Fibroblast of skin of scalp (primary cell): ENCODE data around the gene COX6A2. TPM values are rescaled to one million over a fixed set of nuclear protein-coding genes. Genes with fewer than 3 reads are reported as not detected.

ENCODE experiments used
- DNase-seq: peaks from one replicate; pipeline ENCODE4 v3.0.0-alpha.2; 2013
- polyA plus RNA-seq, 2 experiments: library from polyadenylated mRNA; unstranded; fragments of 120-200 nt; gene quantifications; one replicate each; pipeline ENCODE4 v1.2.1, GENCODE V29; 2013; ENCODE audit not compliant: insufficient read length in 2 of 2

COX6A2 gene
- 0.71 TPM for polyA plus RNA-seq (2013, experiment 1 of 2; ENCODE audit: insufficient read length)
- 14.6 TPM for polyA plus RNA-seq (2013, experiment 2 of 2; ENCODE audit: insufficient read length)

DNA sequence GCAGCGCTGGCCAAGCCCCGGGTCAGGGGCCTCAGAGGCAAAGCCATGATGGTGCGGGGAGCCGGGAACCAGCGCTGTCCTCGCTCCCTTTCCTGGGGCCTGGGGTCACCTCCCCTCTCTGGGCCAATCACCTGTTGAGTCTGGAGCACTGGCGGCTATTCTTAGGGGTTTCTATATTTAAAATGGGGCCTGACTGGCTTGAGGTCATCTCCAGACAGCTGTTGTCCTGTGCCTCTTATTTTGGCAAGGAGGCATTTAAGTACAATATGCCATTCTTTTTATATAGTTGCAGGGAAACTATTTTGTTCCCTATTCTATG lies at the start of gene COX6A2:
Gene COX6A2, minus strand, starts transcription at position 82 of the 319 bp plus-strand sequence. Its CDS starts 35 bp downstream, at position 47.
- no peak for DNase-seq

DNA sequence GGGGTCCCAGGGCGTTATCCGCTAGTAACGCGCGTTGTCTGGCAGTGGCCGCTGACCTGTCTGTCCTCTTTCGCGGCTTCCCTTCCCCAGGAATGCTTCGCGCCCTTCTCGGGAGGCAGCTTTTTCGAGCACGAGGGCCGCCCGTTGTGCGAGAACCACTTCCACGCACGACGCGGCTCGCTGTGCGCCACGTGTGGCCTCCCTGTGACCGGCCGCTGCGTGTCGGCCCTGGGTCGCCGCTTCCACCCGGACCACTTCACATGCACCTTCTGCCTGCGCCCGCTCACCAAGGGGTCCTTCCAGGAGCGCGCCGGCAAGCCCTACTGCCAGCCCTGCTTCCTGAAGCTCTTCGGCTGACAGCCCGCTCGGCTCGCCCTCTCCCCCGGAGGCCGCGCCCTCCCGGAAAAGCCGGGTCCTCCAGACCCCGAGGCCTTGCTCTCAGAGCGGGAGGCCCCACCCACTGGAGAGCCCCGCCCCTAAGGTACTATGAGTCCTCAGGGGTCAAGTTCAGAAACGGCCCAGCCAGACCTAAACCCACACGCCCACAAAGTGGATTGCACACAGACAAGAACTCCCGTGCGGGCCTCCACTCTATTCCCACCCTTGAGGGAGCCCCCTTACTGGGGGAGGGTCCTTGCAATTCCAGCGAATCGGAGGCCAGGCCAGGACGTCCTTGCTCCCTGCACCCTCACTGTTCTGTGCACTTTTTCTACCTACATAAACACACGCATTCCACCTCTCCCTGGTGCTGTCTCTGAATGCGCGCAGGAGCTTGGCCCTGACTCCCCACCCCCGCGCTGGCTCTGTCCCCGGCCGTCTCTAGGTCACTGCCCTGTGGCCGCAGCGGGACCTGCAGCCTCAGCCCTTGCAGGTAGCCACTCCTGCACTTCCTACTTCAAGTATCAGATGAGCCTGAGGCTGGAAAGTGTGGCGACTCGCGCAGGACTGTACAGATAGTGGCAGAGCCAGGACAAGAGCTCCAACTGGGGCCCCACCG lies 49.4 kb upstream of the COX6A2 start:
- no peak for DNase-seq

DNA sequence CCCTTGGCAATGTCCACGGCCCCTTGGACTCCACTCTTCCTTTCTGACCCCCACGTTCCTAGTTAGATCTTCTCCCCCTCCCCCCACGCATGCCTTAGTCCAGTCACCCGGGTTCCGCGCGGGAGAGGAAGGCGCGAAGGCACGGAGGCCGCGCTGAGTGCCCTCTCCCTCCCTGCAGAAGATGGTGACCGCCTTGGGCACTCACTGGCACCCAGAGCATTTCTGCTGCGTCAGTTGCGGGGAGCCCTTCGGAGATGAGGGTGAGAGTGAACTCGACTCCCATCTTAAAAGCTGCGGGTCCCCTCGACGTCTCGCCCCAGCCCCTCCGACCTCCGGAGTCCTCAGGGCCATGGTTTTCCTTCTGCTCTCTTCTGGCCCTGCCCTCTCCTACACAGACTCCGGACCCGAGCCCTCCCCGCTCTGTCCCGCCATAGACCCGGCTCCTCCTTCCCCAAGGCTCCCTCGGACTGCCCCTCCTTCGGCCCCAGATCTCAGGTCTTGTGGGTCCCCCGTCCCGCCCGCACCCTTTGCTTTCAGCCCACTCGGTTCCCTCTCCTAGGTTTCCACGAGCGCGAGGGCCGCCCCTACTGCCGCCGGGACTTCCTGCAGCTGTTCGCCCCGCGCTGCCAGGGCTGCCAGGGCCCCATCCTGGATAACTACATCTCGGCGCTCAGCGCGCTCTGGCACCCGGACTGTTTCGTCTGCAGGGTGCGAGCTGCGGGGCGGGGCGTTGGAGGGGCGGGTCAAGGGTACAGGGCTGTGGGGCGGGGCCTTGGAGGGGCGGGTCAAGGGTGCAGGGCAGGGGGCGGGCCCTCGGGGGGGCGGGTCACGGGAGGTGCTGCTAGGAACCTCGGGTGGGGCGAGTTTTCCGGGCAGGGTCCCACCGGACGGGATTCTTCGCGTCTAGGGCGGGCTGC lies 48.4 kb upstream of the COX6A2 start:
- no peak for DNase-seq

DNA sequence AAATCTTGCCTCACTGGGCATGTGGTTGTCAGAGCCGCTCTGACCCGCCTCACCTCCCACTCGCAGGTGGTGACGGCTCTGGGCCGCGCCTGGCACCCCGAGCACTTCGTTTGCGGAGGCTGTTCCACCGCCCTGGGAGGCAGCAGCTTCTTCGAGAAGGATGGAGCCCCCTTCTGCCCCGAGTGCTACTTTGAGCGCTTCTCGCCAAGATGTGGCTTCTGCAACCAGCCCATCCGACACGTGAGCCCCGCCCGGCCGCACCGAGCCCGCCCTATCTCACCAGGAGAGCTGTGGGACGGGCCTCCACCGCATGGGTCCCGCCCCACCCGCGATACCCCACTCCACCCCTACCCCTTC lies 47.8 kb upstream of the COX6A2 start:
- DNase-seq = no peak

DNA sequence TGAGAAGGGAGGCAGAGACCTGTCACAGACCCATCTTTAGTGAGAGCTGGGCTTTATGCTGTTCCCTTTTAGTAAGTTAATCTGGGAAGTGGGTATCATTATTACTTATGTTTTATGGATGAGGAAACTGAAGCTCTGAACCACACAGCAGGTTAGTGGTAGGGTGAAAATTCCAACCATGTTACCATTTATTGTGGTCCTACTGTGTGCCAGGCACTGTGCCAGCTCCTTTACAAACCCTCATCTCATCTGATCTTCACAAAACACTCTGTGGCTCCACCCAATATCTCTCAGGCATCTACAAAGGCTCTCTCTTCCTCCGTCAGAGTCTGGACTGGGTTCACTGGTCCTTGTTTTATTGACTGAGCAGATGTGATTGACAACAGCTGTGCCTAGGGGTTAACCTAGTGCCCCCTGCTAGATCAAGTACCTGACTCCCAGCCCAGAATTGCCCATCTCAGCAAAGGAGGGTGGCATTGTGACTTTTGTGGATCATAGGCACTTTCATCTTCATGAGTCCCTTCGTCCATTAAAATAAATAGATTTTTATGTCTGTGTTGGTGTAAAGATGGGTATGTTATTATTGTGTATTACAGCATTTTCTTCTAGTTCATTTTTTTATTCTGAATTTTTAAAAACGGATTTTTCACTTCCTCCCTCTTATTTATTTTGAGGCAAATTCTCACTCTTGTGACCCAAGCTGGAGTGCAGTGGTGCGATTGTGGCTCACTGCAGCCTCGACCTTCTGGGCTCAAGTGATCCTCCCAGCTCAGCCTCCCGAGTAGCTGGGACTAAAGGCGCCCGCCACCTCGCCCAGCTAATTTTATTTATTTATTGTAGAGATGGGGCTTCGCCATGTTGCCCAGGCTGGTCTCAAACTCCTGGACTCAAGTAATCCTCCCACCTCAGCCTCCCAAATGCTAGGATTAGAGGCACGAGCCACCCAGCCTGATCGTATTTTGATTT lies 46.9 kb upstream of the COX6A2 start:
- DNase-seq = no peak

DNA sequence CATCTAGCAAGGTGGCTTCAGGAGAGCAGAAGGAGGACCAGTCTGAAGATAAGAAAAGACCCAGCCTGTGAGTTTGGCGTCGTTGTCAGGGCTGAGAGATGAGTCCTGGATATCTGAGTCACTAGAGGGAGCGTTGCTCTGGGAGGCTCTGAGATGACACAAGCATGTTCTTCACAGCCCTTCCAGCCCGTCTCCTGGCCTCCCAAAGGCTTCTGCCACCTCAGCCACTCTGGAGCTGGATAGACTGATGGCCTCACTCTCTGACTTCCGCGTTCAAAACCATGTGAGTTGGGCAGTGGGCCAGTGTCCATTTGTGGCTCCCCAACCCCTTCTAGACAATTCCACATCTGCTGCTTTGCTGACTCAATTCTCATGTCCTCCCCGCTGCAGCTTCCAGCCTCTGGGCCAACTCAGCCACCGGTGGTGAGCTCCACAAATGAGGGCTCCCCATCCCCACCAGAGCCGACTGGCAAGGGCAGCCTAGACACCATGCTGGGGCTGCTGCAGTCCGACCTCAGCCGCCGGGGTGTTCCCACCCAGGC lies 46.1 kb upstream of the COX6A2 start:
- peak; percentile 57 for DNase-seq

DNA sequence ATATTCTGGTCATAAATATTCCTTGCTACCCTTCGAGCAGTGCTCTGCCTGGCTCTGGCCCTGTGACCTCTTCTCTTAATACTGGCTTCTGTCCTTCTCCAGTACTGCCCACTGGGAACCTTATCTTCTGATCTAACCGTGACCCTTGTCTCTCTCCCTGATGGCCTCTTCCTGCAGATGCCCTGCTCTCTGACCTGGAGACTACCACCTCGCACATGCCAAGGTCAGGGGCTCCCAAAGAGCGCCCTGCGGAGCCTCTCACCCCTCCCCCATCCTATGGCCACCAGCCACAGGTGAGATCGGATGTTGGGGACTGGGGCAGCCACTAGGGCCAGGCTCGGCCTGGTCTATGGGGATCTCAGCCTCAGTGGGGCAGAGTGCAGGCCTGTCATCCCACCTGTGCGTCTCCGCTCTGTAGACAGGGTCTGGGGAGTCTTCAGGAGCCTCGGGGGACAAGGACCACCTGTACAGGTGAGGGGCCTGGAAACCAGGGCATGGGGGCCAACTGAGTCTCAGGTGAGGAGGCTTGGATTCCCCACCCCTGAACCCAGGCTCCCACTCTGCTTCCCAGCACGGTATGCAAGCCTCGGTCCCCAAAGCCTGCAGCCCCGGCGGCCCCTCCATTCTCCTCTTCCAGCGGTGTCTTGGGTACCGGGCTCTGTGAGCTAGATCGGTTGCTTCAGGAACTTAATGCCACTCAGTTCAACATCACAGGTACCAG lies 45.3 kb upstream of the COX6A2 start:
- DNase-seq = no peak

DNA sequence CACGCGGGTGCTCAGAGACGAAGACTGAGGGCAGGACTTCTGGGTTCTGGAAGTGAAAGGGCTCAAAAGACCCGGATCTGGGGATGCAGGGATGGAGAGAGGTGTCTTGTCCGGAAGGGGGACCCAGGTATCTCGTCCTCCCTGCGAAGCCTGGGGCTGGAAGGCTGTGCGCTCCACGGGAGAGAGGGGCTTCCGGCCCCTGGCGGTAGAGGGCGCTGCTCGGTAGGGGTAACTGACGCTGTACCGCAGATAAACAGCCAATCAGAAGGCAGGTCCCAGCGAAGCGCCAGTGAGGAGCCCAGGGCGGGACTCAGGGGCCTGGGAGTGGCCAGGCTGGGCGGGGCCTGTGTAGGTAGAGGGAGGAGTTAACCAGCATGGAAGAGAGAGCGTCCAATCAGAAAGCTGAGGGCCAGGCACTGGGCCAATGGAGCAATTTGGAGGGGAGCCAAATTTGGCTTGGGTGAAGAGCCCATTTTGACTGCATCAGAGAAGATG lies 44.6 kb upstream of the COX6A2 start:
- peak; percentile 97 for DNase-seq

DNA sequence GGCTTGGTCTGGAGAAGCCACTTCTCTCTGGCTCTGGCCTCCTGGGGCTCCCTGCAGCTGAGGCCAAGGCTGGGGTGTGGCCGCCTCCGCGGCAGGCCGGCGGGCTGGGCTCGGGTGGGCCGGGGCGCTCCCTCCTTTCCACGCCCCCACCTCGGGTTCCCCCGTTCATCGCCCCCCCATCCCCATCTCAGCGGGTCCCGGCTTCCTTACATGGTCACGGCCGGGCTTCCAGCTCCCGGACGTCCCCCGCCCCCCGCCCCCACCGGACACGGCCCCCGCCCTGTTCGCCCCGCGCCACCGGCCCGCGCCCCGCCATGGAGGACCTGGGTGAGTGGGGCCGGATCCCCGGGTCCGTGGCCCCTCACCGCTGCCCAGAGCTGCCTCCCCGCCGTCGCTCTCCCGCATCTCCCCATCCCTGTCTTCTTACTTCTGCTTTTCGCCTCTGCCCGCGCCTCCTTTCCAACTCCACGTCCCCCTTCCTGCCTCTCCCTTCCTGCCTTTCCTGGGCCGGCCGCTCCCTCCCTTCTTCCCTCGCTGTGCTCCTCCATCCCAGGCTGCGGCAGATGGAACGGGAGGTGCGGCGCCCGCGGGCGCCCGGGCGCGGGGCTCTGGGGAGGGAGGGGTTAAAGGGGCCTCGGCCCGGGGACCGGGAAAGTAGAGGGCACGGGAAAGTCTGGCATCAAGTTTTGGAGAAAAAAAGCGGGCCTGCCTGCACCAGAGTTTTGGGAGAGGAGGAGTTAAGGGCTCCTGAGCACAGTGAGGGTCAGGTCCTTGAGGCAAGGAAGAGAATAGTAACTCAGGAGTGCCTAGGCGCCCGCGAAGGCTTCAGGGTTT lies 43.9 kb upstream of the COX6A2 start, which contains the start of gene TGFB1I1:
Gene TGFB1I1, plus strand, starts transcription at position 278 of the 834 bp plus-strand sequence. Its CDS starts 37 bp downstream, at position 315.
- peak; percentile 96 for DNase-seq

DNA sequence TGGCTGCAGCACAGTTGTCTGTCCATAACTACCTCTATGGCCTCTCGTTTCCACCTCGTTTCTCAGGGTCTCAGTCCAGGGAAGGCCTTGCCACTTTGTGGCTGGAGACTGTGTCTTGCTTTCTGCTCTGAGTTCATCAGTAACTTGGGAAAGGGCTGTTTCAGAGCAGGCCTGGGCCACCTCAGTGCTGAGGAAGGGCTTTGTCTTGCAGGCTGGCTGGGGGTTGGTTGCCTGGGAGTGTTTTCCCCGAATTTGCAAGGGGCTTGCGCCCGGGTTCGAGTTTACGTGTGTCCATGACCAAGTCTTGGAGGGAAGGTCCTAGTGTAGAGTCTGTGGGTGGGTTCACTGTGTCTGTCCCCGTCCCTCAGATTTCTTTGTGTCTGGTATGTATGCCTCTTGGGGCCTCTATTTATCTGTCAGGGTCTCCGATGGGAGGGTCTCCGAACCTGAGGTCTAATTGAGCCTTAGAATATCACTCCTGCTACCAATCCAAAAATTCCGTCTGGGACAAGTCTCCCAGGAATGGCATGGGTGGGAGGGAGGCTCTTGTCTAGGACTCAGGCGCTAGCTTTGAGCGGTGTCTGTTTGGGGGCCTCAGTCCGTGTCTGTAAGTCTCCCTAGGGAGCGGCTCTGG lies 43.2 kb upstream of the COX6A2 start:
- no peak for DNase-seq

DNA sequence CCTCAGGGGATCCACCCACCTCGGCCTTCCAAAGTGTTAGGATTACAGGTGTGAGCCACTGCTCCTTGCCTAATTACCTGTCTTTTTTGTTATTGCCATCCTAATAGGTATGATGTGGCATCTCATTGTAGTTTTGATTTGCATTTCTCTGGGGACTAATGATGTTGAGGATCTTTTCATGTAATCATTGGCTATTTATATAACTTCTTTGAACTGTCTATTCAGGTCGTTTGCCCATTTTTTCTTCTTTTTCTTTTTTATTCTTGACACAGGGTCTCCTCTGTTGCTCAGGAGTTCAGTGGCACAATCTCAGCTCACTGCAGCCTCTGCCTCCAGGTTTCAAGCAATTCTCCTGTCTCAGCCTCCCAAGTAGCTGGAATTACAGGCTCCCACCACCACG lies 42.5 kb upstream of the COX6A2 start:
- DNase-seq = no peak

DNA sequence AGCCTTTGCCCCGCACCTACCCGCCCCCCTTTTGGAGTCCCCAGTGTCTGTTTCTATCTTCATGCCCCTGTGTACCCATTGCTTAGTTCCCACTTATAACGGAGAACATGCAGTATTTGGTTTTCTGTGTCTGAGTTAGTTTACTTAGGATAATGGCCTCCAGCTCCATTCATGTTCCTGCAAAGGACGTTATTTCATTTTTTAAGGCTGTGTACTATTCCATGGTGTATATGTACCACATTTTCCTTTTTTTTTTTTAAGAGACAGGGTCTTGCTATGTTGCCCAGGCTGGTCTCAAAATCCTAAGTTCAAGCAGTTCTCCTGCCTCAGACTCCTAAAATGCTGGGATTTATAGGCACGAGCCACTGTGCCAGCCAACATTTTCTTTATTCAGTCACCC lies 39.7 kb upstream of the COX6A2 start:
- no peak for DNase-seq

DNA sequence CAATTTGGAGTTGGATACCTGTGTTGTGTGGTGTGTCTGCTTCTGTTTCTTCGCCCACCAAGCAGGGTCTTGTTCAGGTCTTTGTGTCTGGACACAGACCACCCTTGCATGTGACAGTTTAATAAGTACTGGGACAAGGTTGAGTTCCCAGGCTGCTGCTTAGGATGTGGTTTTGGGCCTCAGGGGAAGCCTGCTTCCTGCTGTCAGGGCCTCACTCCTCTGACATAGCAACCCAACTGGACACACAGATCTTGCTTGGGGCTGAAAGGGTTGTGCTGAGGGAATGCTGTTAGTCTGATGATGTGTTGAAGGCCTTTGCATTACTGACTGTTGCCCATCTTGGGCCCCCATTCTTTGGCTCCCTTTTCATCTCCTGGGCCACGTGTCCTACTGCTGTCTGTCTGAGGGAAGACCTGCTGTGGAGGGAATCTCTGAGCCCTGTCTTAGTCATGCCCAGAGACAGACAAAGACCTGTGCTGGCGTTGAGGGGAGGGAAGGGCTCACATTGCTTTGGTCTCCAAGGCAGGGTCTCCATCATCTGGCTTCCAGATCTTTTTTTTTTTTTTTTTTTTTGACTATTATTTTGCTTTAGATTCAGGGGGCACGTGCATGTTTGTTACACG lies 39.1 kb upstream of the COX6A2 start:
- peak; percentile 70 for DNase-seq

DNA sequence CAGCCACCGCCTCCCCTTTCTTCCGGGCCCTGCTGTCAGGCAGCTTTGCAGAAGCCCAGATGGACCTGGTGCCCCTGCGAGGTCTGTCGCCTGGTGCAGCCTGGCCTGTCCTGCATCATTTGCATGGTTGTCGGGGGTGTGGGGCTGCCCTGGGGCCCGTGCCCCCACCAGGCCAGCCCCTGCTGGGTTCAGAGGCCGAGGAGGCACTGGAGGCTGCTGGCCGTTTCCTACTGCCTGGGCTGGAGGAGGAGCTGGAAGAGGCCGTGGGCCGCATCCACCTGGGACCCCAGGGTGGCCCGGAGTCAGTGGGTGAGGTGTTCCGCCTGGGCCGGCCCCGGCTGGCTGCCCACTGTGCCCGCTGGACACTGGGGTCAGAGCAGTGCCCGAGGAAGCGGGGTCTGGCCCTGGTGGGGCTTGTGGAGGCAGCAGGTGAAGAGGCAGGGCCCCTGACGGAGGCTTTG lies 38.3 kb upstream of the COX6A2 start:
- DNase-seq = no peak

DNA sequence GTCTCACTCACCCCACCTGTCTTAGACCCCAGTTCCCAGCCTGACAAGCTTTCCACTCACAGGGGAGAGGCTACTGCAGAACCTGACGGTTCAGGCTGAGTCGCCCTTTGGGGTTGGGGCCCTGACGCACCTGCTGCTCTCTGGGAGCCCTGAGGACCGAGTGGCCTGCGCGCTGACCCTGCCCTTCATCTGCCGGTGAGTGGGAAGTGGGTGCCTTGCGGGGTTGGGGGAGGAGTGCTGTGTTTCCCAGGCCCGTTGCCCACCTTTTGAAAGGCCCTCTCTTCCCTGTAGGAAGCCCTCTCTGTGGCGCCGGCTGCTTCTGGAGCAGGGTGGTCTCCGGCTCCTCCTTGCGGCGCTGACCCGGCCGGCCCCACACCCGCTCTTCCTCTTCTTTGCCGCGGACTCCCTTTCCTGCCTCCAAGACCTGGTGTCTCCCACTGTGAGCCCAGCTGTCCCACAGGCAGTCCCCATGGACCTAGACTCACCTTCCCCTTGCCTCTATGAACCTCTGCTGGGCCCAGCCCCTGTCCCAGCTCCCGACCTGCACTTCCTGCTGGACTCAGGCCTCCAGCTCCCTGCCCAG lies 37.7 kb upstream of the COX6A2 start:
- no peak for DNase-seq

DNA sequence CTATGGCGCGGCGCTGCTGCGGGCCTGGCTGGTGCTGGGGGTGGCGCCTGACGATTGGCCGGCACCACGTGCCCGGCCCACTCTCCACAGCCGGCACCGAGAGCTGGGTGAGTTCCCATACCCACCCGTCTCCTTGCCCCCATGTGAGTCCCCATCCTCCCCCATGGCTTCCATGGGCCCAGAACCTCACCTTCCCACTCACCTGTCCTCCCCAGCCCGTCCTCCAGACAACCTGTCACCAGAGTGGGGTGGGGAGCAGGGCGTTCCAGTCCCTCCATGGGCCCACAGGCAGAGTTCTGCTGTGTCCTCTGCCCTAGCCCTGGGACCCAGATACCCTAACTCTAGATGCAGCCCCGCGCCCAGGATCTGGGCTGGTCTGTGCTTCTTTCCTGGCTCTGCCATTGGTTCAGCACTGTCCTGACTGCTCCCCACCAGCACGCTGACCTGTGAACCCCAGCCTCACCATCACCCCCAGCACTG lies 36.7 kb upstream of the COX6A2 start:
- DNase-seq = no peak

DNA sequence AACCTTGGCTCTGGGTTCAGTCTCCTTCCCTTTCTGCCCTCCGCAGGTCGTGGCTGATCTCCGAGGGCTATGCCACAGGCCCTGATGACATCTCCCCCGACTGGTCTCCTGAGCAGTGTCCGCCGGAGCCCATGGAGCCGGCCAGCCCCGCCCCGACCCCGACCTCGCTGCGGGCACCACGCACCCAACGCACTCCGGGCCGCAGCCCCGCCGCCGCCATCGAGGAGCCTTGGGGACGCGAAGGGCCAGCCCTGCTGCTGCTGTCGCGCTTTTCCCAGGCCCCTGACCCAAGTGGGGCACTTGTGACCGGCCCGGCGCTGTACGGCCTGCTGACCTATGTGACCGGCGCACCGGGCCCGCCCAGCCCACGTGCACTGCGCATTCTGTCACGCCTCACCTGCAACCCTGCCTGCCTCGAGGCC lies 36.2 kb upstream of the COX6A2 start:
- no peak for DNase-seq
